AG09319 (cell line): ENCODE measurements around the gene SORCS3.

Experiments
- DNase-seq: peaks from one replicate; pipeline ENCODE4 v3.0.0-alpha.2; 2010; ENCODE audit warnings: low read depth; ENCODE audit errors: extremely low read depth
- TF ChIP-seq, protein P1 (sequence below): IDR thresholded peaks from 2 replicates; pipeline ENCODE4 v1.5.1; 2011; ENCODE audit warnings: low read depth, mild to moderate bottlenecking, inconsistent platforms, low read length, moderate library complexity

The SORCS3 gene

DNA sequence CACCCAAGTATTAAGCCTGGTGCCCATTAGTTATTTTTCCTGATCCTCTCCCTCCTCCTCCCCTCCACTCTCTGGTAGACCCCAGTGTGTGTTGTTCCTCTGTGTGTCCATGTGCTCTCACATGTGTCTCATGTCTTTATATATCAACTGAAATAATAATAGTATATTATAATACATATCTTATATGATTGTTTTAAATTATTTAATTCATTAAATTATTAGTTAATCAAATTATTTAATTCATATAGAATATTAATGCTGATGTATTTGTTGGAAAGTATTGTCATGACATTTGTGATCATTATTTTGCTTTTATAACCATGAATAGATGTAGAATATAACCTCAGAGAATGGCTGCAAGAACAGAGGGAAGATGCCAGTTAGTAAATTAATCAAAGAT, 647.5 kb downstream of the SORCS3 start:
- TF ChIP-seq, protein P1, sequence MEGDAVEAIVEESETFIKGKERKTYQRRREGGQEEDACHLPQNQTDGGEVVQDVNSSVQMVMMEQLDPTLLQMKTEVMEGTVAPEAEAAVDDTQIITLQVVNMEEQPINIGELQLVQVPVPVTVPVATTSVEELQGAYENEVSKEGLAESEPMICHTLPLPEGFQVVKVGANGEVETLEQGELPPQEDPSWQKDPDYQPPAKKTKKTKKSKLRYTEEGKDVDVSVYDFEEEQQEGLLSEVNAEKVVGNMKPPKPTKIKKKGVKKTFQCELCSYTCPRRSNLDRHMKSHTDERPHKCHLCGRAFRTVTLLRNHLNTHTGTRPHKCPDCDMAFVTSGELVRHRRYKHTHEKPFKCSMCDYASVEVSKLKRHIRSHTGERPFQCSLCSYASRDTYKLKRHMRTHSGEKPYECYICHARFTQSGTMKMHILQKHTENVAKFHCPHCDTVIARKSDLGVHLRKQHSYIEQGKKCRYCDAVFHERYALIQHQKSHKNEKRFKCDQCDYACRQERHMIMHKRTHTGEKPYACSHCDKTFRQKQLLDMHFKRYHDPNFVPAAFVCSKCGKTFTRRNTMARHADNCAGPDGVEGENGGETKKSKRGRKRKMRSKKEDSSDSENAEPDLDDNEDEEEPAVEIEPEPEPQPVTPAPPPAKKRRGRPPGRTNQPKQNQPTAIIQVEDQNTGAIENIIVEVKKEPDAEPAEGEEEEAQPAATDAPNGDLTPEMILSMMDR, result no peak
- DNase-seq, result no peak

DNA sequence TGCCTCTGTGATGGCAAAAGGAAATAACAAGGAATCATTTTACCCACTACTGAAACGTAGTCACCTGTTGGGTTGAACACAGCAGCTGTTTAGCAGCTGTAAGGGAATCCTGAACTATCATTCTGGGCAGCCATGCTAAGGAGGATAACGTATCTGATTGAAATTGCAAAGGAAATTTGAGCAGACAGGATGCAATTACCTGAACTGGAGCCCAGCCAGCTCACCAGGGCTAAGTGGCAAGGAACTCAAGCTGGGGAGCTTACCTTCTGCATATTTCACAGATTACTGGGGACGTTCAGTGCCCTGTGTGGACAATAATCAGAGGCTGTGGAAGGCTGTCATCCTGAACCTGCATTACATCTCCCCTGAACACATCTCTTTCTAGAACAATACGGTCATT, 650.5 kb downstream of the SORCS3 start:
- no peak for DNase-seq
- TF ChIP-seq, protein P1, result no peak

DNA sequence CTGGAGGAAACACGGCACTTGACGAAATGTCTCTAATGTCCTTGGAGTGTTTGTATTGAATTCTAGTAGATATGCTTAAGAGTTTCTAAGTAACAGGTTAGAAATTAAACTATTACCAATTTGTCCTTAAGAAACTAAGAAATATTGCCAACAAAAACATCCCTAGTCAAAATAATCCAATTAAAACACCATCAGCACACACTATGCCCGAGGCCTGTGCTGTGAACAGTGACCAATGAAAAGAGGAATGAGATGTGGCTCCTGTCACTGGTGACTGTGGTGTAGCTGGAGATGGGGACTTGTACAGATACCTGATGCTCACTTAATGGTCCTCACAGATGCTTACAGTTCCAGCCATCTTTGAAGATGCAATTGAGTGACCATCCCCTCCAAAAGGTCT, 651.1 kb downstream of the SORCS3 start:
- TF ChIP-seq, protein P1, result no peak
- DNase-seq, result no peak
